8988T (cell line): ENCODE results near the gene MRPL38.

Source experiments
- DNase-seq: peaks from one replicate; pipeline ENCODE4 v3.0.0; 2011

MRPL38 gene

DNA sequence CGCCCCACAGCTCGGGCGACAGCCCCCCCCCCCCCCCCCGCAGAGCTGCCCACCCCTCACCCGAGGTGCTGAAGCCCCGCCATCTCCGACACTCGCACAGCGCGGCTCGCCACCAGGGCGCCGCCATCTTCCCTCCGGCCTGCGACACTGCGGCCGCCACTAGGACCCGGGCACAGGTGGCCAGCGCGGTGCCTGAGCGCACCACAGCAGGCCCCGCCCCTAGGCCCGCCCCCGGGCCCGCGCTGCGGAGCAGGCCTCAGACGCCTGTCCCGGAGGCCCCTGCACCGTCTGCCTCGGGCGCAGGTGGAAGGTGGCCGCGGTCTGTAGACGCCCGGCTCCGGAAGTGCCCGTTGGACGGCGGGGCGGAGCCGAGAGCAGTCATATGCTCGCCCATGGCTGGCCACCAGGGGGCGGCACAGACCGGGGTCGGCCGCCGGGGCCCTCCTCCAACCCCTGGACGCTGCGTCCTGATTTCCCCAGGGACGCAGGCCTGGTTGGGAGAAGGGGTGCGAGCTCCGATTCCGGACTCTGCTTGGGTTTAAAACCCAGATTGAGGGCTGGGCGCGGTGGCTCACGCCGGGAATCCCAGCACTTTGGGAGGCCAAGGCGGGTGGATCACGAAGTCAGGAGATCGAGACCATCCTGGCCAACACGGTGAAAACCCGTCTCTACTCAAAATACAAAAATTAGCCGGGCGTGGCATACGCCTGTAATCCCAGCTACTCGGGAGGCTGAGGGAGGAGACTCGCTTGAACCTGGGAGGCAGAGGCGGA is at the start of gene MRPL38:
Gene MRPL38, minus strand, starts transcription at position 136 of the 773 bp plus-strand sequence. Its CDS starts 9 bp downstream, at position 127.
- DNase-seq: peak; percentile 92

DNA sequence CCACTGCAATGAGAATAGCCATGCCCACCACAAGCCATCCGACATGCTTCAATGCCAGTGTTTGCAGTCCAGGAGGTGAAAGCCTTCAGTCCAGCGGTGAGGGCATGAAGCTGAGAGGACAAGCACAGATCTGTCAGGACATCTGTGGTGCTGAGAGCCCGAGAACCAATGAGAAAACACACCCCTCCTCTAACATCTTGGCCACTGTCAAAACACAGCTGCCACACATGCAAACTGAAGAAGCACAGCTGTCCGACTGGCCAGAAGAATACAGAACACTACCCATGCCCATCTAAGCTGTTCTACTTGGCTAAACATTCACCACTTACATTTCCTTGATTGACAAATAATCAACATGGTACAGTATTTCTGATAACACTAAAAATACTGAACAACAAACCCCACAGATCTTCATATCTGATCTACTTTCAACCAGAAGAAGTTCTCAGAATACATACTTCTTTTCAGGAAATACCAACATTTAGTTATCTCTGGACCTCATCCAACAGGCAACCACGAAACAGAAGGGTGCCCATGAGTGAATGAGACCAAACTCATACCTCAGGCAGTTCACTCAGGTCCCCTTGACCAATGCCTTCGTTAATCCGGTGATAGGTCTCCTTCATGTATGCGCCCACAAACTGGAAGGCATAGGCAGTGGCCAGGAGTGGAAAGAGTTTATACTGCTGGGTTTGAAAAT is 46.3 kb upstream of the MRPL38 start:
- no peak for DNase-seq

DNA sequence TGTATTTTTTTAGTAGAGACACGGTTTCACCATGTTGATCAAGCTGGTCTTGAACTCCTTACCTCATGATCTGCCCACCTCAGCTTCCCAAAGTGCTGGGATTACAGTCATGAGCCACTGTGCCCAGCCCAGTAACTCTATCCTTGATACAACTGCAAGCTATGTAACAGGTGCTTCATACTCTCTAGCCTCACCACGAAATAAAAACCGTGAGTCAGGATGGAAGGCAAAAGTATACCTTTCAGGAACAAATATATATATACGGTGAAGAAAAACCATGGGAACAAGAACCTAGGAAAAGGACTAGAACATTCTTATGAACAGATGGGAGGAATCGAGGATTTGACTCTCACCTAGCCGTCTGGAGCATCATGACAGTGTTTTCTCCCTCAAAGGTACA is 45.7 kb upstream of the MRPL38 start:
- no peak for DNase-seq

DNA sequence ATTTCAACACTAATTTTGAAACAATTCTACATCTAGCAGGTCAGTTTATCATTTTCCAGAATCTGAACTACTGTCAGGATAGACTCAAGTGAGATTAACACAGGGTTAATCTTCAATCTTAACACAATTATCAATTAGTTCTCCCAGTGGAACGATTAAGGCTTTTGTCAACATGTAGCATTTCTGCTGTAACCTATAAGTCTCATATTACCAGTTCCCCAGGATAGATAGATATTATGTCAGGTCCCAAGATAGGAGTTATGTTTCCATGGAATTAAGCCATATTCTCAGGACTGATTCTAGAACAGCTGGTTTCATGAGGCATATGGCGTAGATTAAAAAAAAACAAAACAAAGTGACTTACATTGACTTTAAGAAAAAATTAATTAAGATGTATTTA is 40.5 kb upstream of the MRPL38 start:
- no peak for DNase-seq

DNA sequence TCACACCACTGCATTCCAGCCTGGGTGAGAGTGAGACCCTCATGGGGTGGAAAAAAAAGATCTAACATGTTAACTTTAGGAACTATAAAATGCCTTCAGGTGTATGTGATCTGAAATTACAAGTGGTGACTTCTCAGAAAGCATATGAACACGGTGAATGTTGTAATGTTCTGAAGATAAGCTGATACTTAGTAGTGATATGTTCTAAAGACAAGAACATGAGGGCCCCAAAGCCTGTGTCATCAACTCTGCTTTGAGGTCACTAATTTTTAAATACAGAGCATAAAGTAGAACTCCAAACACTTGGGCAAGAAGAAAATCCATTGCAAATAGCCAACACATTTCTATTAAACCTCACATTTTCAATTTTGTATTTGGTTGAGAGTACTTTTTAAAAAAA is 38.8 kb upstream of the MRPL38 start:
- DNase-seq: no peak

DNA sequence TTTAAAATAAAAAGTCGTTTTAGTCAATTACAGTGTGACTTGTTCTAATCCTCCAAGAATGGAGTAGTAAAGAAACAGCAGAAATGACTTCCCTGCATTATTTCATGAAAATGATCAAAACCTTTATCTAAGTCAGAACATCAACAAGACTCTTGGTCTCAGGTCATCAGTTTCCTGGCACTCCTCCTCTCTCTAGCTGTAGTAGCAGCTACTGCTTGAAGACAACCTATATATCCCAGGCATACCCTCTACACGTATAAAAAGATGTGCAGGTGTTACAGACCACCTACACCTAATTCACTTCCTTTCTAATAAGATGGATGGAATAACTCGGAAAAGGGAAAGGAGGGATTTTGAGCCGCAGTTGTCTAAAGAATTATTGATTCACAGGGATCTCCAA is 37.8 kb upstream of the MRPL38 start:
- DNase-seq: no peak

GRCh38 chr17:75941442-75941819 is 36.7 kb upstream of the MRPL38 start:
- DNase-seq: no peak

GRCh38 chr17:75940727-75941441 is 36.2 kb upstream of the MRPL38 start, which contains the start of gene FBF1:
FBF1 (minus strand) TSS chr17:75941042; CDS start chr17:75938149, 2,893 bp downstream.
- DNase-seq: peak; percentile 81

DNA sequence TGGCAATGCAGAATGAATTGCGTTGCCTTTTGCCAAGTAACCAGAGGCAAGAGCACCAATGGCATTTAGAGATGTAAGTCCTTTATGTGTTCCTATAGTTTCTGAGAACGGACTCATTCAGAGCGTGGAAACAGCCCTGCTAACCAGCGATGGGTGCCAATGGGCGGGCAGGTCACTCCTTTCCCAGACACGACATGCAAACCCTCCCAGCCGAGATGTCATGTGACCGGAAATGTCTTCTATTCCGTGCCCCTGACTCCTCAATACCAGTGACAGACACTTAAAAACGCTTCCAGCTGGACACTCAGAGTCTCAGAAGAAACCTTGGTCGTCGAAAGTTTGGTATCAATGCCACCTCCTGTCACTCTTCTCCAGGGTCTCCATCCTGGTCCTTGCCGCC is 33.0 kb upstream of the MRPL38 start:
- no peak for DNase-seq

GRCh38 chr17:75933808-75934207 is 29.1 kb upstream of the MRPL38 start:
- no peak for DNase-seq

GRCh38 chr17:75932852-75933251 is 28.2 kb upstream of the MRPL38 start:
- DNase-seq: no peak

DNA sequence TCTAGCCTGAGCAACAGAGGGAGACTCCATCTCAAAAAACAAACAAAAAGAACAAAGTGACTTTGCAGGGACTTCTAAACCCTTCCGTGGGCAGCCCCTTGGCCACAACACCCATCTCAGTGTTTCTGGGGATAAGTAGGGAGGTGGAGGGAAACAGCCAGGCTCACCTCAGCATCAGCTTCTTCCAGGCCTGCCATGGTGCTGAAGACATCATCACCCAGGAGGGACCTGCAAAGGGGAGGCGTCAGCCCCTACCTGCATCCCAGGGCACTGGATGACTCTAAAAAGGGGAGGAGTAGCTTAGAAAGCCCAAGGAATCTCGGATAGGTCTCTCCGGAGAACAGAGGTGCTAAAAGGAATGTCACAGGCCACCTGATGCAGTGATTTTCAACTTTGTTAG is 26.4 kb upstream of the MRPL38 start:
- DNase-seq: no peak

DNA sequence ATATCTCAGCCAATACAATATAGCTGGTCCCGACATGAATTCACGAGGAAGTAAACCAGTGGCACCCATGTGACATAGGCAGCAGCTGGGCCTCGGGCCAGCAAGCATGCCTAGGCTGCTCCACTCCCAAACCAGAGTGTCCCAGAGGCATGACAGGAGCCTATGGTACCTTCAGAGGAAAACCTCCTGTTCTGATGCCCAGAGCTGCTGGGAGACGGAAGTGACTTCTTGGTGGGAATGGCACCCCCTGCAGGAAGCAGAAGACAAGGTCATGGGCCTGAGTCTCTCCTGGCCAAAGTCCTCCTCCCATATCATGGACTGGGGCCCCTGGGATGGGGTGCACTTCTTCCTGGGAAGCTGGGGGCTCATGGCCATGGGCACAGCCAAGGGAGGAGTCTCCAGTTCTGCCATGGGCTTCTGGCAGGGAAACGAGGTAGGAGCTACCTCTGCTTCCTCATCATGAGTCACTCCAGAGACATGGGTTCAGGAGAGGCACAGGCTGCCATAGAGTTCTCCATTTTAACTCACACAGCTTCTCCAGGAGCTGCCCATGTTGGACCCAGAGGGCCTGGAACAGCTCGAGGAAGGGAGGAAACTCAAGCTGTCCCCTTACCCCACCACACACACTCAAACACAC is 22.7 kb upstream of the MRPL38 start:
- DNase-seq: peak; percentile 63

DNA sequence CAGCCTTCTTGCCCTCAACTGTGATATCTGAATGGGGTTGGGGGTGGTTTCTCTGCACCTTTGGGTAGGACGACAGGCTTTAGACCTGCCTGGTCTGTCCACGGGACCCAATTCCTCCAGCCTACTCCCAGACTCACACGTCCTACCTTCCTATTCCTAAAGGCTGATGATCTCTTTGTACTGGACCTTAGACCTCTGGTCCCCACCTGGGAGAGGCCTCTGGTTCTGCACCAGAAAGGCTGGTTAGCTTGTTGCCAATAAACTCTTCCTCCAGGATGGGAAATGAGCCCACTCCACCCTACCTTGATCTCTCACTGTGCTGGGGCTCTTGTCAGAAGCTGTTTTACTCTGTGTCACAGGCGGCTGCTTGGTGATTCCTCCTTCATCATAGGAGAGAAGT is 21.8 kb upstream of the MRPL38 start:
- DNase-seq: no peak

DNA sequence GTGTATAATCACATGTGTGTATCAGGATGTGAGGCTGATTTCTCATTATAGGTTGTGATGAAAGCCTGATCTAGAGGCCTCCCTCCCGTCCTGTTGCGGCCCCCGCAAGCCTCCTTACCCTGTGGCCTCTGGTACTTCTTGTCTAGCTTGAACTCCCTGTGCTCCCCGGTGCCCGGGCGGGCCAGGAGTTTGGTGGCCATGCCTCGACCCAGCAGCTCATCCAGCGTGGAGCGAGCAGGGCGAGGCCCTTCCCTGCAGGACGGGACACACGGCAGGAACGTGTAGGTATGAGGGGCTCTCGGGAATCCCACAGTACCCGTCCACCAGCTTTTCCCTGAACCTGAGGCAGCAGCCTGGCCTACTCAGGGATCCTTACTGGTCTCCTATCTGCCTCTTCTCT is 21.2 kb upstream of the MRPL38 start:
- DNase-seq: no peak

GRCh38 chr17:75925103-75925502 is 20.4 kb upstream of the MRPL38 start:
- DNase-seq: no peak

DNA sequence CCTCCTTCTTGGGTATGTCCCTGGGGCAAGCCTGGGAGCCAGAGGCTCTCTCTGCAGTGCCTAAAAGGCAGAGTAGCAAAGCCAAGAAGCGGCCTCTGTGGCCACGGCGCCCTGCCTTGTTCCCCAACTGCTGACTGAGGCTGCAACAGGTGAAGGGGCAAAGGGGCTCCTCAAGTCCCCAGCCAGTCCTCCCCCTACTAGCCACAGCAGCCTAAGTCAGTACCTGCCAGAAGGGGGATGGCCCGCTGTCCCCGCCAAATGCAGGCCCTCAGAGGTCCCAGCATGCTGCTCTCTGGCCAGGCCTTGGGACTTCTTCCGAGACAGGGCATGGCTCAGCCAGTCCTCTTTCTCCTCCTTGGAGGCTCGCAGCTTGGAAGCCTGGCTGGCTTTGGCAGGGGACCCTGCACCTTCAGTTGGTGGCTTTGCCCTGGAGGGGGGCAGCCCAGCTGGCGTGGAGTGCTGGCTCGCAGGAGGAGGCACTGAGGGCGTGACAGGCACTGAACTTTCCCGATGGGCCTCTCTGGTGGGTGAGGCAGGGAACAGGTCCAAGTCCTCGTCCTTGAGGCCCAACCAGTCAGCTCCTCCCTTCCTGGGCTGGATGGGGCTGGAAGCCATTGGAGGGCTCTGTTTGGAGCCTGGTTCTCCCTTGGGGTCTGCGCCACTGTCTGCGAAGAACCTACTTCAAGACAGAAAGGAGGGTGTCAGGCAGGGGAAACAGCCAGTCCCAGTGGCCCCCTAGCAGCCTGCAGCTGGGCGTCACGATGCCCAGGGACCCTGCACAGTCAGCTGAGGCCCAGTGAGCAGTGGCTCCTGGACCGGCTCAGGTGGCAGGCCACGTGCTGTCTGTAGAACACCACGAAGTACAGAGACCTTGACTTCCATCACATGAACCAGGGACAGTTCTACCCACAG is 18.5 kb upstream of the MRPL38 start:
- no peak for DNase-seq

GRCh38 chr17:75922173-75922961 is 17.7 kb upstream of the MRPL38 start:
- no peak for DNase-seq

- DNase-seq: no peak
Observed at GRCh38 chr17:75921596-75921995, 16.9 kb upstream of the MRPL38 start.

DNA sequence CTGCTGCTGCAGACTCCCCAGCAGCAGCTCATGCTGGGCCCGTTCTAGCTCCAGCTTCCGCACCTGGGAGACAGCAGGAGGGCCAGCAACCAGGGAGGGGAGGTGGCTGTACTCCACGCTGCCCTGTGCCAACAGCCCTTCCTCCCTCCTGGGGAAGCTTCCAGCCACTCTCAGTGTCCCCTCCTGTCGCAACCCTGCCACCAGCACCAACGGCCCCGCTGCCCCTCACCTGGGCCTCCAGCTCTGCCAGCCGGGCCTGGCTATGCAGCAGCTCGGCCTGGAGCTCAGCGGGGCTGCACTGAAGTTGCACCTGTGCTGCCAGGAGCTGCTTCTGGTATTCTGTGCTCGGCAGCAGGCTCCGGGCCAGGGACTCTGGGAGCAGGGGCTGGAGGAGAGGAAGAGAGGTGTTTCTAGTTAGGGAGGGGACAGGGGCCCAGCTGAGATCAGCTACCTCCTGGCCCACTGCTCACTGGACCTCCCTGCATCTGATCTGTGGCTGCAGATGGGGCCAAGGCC is 15.4 kb upstream of the MRPL38 start:
- no peak for DNase-seq

- DNase-seq: no peak
Observed at GRCh38 chr17:75919611-75920010, 14.9 kb upstream of the MRPL38 start.
